ENCODE results near the gene EXPH5. TPM values are rescaled to one million over a fixed set of nuclear protein-coding genes. Genes with fewer than 3 reads are reported as not detected.

The EXPH5 gene
- total RNA-seq, 2 donors from 2014 or later: 5.6 to 11.8 TPM

- DNase-seq (ENCODE audit: low spot score in 2 of 2): no peak
- Mint-ChIP-seq H3K9me3 (no peaks in the 10 kb centered on the region), H3K36me3 (peaks cover 11 to 13% of the 10 kb centered on the region in 2 donors), H3K27ac (no peak overlapping the region)
- no peak for ATAC-seq
Observed at GRCh38 chr11:108508653-108509593, 84.6 kb downstream of the EXPH5 start.

- no peak overlapping the region for H3K27ac Mint-ChIP-seq
- H3K36me3 Mint-ChIP-seq: no peaks in the 10 kb centered on the region
- DNase-seq (ENCODE audit: low spot score in 2 of 2) (no peak), ATAC-seq (no peak)
- no peaks in the 10 kb centered on the region for H3K9me3 Mint-ChIP-seq
Observed at GRCh38 chr11:108501396-108501795, 92.2 kb downstream of the EXPH5 start.

- no peaks in the 10 kb centered on the region for H3K9me3 Mint-ChIP-seq
- ATAC-seq (no peak), DNase-seq (ENCODE audit: low spot score in 2 of 2) (no peak)
- no peaks in the 10 kb centered on the region for H3K36me3 Mint-ChIP-seq
- H3K27ac Mint-ChIP-seq: no peak overlapping the region
Observed at GRCh38 chr11:108500721-108501120, 92.8 kb downstream of the EXPH5 start.

- H3K27ac Mint-ChIP-seq: peak overlapping the region in 1 of 2 donors; percentile 87
- DNase-seq (ENCODE audit: low spot score in 2 of 2): no peak
- no peak for ATAC-seq
- H3K36me3 Mint-ChIP-seq: no peaks in the 10 kb centered on the region
- H3K9me3 Mint-ChIP-seq: no peaks in the 10 kb centered on the region
Observed at GRCh38 chr11:108500169-108500568, 93.4 kb downstream of the EXPH5 start.

- ATAC-seq: no peak
- H3K27ac Mint-ChIP-seq: peak overlapping the region; percentile 87 to 99
- DNase-seq (ENCODE audit: low spot score in 2 of 2): no peak
- no peaks in the 10 kb centered on the region for H3K36me3 Mint-ChIP-seq
- no peaks in the 10 kb centered on the region for H3K9me3 Mint-ChIP-seq
Observed at GRCh38 chr11:108498816-108499408, 94.7 kb downstream of the EXPH5 start.

- peak within 1 kb of the TSS; percentile 90 to 99 for H3K27ac Mint-ChIP-seq
- peak; percentile 55 to 64 for ATAC-seq
- H3K36me3 Mint-ChIP-seq: no peaks in the 10 kb centered on the region
- peak; percentile 33 to 70 for DNase-seq (ENCODE audit: low spot score in 2 of 2)
- no peaks in the 10 kb centered on the region for H3K9me3 Mint-ChIP-seq
Observed at GRCh38 chr11:108498046-108498815, 95.3 kb downstream of the EXPH5 start, which contains the start of gene POGLUT3. Gene POGLUT3 (minus strand): TSS chr11:108498384. CDS start chr11:108498366, 18 bp downstream.

- ATAC-seq (peak; percentile 92 to 97), DNase-seq (ENCODE audit: low spot score in 2 of 2) (peak; percentile 60 to 82)
- Mint-ChIP-seq H3K36me3 (no peaks in the 10 kb centered on the region), H3K27ac (peak overlapping the region; percentile 90 to 99), H3K9me3 (no peaks in the 10 kb centered on the region)
Observed at GRCh38 chr11:108497317-108498045, 96.1 kb downstream of the EXPH5 start.

GRCh38 chr11:108496643-108497256 is 96.8 kb downstream of the EXPH5 start:
- peak overlapping the region in 1 of 2 donors; percentile 90 for H3K27ac Mint-ChIP-seq
- no peaks in the 10 kb centered on the region for H3K36me3 Mint-ChIP-seq
- ATAC-seq: no peak
- DNase-seq (ENCODE audit: low spot score in 2 of 2): no peak
- no peaks in the 10 kb centered on the region for H3K9me3 Mint-ChIP-seq

GRCh38 chr11:108495326-108495725 is 98.2 kb downstream of the EXPH5 start:
- no peaks in the 10 kb centered on the region for H3K9me3 Mint-ChIP-seq
- no peak for ATAC-seq

GRCh38 chr11:108494182-108494581 is 99.4 kb downstream of the EXPH5 start:
- ATAC-seq (no peak), DNase-seq (ENCODE audit: low spot score in 2 of 2) (no peak)
- Mint-ChIP-seq H3K27ac (no peak overlapping the region), H3K36me3 (peaks cover 0 to 4% of the 10 kb centered on the region in 2 donors), H3K9me3 (no peaks in the 10 kb centered on the region)

More at GRCh38 chr11:108495326-108495725, 98.2 kb downstream of the EXPH5 start:
- no peak overlapping the region for H3K27ac Mint-ChIP-seq
- no peak for DNase-seq (ENCODE audit: low spot score in 2 of 2)
- no peaks in the 10 kb centered on the region for H3K36me3 Mint-ChIP-seq

GRCh38 chr11:108491936-108492335 is 101.6 kb downstream of the EXPH5 start:
- no peak for DNase-seq (ENCODE audit: low spot score in 2 of 2)
- Mint-ChIP-seq H3K36me3 (peaks cover 0 to 6% of the 10 kb centered on the region in 2 donors), H3K9me3 (no peaks in the 10 kb centered on the region), H3K27ac (no peak overlapping the region)
- ATAC-seq: no peak

GRCh38 chr11:108486828-108487227 is 106.7 kb downstream of the EXPH5 start:
- Mint-ChIP-seq H3K36me3 (peaks cover 3 to 13% of the 10 kb centered on the region in 2 donors), H3K27ac (no peak overlapping the region), H3K9me3 (no peaks in the 10 kb centered on the region)
- no peak for DNase-seq (ENCODE audit: low spot score in 2 of 2)
- ATAC-seq: no peak

- no peak for DNase-seq (ENCODE audit: low spot score in 2 of 2)
- no peak for ATAC-seq
- Mint-ChIP-seq H3K36me3 (peaks cover 6 to 13% of the 10 kb centered on the region in 2 donors), H3K9me3 (no peaks in the 10 kb centered on the region), H3K27ac (no peak overlapping the region)
Observed at GRCh38 chr11:108486331-108486730, 107.2 kb downstream of the EXPH5 start.

GRCh38 chr11:108483163-108483562 is 110.4 kb downstream of the EXPH5 start:
- Mint-ChIP-seq H3K36me3 (peaks cover 6 to 7% of the 10 kb centered on the region in 2 donors), H3K9me3 (no peaks in the 10 kb centered on the region), H3K27ac (no peak overlapping the region)
- ATAC-seq (no peak), DNase-seq (ENCODE audit: low spot score in 2 of 2) (no peak)

GRCh38 chr11:108474664-108475463 is 118.7 kb downstream of the EXPH5 start:
- H3K36me3 Mint-ChIP-seq: peaks cover 0 to 6% of the 10 kb centered on the region in 2 donors
- no peak for ATAC-seq

More at GRCh38 chr11:108474664-108475463, 118.7 kb downstream of the EXPH5 start:
- Mint-ChIP-seq H3K27ac (no peak overlapping the region), H3K9me3 (no peaks in the 10 kb centered on the region)
- DNase-seq (ENCODE audit: low spot score in 2 of 2): no peak
